ENCODE data around the gene LRRC71. TPM values are rescaled to one million over a fixed set of nuclear protein-coding genes. Genes with fewer than 3 reads are reported as not detected.
A peak's percentile ranks its signal among the peaks of the same experiment; 100 is the strongest.

The LRRC71 gene
- total RNA-seq, 1 donor from 2014 or later, result not detected

DNA sequence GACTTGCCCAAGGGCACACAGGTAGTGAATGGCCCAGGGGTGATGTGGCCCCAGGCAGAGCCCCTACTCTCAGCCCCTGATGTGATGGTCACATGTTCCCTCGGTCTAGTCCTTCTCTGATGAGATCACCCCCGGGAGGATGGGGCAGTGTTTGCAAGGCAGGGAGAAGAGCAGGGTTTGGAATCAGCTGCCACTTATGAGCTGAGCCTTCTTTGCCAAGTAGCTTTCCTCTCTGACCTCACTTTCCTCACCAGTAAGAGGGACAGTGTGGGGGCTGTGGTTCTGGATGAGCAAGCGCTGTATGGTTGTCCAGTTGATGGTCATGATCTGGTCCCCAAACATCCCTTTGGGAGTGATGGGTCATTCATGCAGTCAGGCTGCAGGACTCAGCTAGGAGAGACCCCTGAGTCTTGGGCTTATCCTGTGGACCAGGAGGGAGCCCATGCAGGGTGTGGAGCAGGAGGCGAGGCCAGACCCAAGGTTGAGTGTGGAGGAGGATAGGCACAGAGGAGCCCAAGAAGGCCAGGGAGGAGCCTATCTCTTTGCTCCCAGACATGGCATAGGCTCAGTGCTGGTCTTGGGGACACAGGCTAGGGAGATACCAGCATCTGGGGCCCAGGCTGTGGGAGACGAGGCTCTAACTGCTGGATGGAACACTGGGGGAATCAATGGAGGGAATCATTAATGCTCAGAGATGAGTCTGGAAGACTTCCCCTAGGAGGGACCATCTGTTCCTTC, 42.8 kb upstream of the LRRC71 start:
- Mint-ChIP-seq H3K27ac (no peak overlapping the region), H3K36me3 (no peaks in the 10 kb centered on the region), H3K4me1 (peaks cover 8% of the 10 kb centered on the region), H3K27me3 (ENCODE audit: insufficient read depth, low read depth) (peaks cover 26% of the 10 kb centered on the region), H3K9me3 (no peaks in the 10 kb centered on the region), H3K4me3 (peak overlapping the region; percentile 55)
- no peak overlapping the region for H3K9ac ChIP-seq
- H2AFZ ChIP-seq (replicated peaks), result no peak overlapping the region
- H3K79me2 ChIP-seq (ENCODE audit: low read depth), result no peaks in the 10 kb centered on the region
- peaks cover 46% of the 10 kb centered on the region for H3K27me3 ChIP-seq
- no peak for DNase-seq (ENCODE audit: low spot score)
- H3K9me3 ChIP-seq (ENCODE audit: low read depth), result no peaks in the 10 kb centered on the region
- H3K27ac ChIP-seq, result no peak overlapping the region
- H3K36me3 ChIP-seq, result no peaks in the 10 kb centered on the region
- TF ChIP-seq EZH2 (IDR thresholded peaks at IDR 0.05), result no peak
- no peak for TF ChIP-seq EZH2phosphoT487 (IDR thresholded peaks at IDR 0.05)
- TF ChIP-seq, protein P1, sequence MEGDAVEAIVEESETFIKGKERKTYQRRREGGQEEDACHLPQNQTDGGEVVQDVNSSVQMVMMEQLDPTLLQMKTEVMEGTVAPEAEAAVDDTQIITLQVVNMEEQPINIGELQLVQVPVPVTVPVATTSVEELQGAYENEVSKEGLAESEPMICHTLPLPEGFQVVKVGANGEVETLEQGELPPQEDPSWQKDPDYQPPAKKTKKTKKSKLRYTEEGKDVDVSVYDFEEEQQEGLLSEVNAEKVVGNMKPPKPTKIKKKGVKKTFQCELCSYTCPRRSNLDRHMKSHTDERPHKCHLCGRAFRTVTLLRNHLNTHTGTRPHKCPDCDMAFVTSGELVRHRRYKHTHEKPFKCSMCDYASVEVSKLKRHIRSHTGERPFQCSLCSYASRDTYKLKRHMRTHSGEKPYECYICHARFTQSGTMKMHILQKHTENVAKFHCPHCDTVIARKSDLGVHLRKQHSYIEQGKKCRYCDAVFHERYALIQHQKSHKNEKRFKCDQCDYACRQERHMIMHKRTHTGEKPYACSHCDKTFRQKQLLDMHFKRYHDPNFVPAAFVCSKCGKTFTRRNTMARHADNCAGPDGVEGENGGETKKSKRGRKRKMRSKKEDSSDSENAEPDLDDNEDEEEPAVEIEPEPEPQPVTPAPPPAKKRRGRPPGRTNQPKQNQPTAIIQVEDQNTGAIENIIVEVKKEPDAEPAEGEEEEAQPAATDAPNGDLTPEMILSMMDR (IDR thresholded peaks at IDR 0.05), result no peak
- no peaks in the 10 kb centered on the region for H4K20me1 ChIP-seq (ENCODE audit: low read depth)
- H3F3A ChIP-seq (ENCODE audit: low read depth), result no peaks in the 10 kb centered on the region
- no peak overlapping the region for H3K4me3 ChIP-seq
- no peak overlapping the region for H3K4me2 ChIP-seq
- peaks cover 4% of the 10 kb centered on the region for H3K4me1 ChIP-seq

DNA sequence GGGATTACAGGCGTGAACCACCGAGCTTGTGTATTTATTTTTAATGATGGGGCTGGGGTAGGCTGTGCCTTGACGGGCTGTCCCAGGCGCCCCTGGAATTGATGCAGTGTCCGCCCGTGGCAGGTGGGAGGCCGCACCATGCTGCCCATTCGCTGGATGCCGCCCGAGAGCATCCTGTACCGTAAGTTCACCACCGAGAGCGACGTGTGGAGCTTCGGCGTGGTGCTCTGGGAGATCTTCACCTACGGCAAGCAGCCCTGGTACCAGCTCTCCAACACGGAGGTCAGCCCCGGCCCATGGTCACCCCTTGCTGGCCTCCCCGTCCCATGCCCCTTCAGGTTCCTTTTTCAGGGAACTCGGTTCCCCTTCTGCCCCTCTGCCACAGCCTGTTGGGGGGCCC, 40.6 kb upstream of the LRRC71 start:
- no peak overlapping the region for H3K27ac Mint-ChIP-seq
- TF ChIP-seq EZH2phosphoT487 (IDR thresholded peaks at IDR 0.05) (no peak), EZH2 (IDR thresholded peaks at IDR 0.05) (no peak)
- TF ChIP-seq, protein P1 (IDR thresholded peaks at IDR 0.05), result no peak
- Histone ChIP-seq H3K4me3 (no peak overlapping the region), H3K9ac (no peak overlapping the region), H3K27me3 (peaks cover 46% of the 10 kb centered on the region), H3K27ac (no peak overlapping the region), H3K36me3 (no peaks in the 10 kb centered on the region), H3K9me3 (ENCODE audit: low read depth) (no peaks in the 10 kb centered on the region), H4K20me1 (ENCODE audit: low read depth) (no peaks in the 10 kb centered on the region), H3K4me1 (peaks cover 11% of the 10 kb centered on the region), H2AFZ (replicated peaks) (no peak overlapping the region), H3K4me2 (no peak overlapping the region), H3K79me2 (ENCODE audit: low read depth) (no peaks in the 10 kb centered on the region), H3F3A (ENCODE audit: low read depth) (no peaks in the 10 kb centered on the region)
- H3K4me3 Mint-ChIP-seq, result no peak overlapping the region
- no peaks in the 10 kb centered on the region for H3K9me3 Mint-ChIP-seq
- DNase-seq (ENCODE audit: low spot score), result no peak
- H3K36me3 Mint-ChIP-seq, result no peaks in the 10 kb centered on the region
- peaks cover 18% of the 10 kb centered on the region for H3K4me1 Mint-ChIP-seq
- H3K27me3 Mint-ChIP-seq (ENCODE audit: insufficient read depth, low read depth), result peaks cover 25% of the 10 kb centered on the region

DNA sequence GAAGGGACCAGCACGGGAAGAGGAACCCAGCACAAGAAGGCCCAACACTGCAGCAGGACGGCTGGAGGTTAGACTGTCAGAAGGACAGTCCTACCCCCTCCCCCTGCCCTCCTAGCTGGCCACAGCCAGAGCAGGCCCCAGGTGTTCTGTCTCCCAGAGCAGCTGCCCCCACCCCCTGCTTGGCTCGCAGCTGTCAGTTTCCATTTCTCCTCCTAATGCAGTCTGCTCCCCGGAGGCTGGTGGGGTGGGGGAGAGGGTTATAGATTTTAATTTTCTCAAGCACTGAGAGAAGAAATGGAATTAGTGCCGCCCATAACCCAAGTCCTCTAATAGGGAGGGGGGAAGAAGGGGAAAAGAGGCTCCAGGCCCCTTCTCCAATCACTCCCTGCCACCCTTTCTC, 40.0 kb upstream of the LRRC71 start:
- no peaks in the 10 kb centered on the region for H4K20me1 ChIP-seq (ENCODE audit: low read depth)
- peaks cover 14% of the 10 kb centered on the region for H3K4me1 ChIP-seq
- Mint-ChIP-seq H3K36me3 (no peaks in the 10 kb centered on the region), H3K27me3 (ENCODE audit: insufficient read depth, low read depth) (peaks cover 29% of the 10 kb centered on the region), H3K27ac (no peak overlapping the region), H3K4me3 (peak overlapping the region; percentile 35), H3K4me1 (peaks cover 22% of the 10 kb centered on the region), H3K9me3 (no peaks in the 10 kb centered on the region)
- peaks cover 46% of the 10 kb centered on the region for H3K27me3 ChIP-seq
- no peaks in the 10 kb centered on the region for H3K36me3 ChIP-seq
- H3K27ac ChIP-seq, result no peak overlapping the region
- TF ChIP-seq EZH2 (IDR thresholded peaks at IDR 0.05) (no peak), EZH2phosphoT487 (IDR thresholded peaks at IDR 0.05) (no peak)
- TF ChIP-seq, protein P1 (IDR thresholded peaks at IDR 0.05), result no peak
- H3K4me2 ChIP-seq, result no peak overlapping the region
- no peaks in the 10 kb centered on the region for H3K79me2 ChIP-seq (ENCODE audit: low read depth)
- H3K9me3 ChIP-seq (ENCODE audit: low read depth), result no peaks in the 10 kb centered on the region
- no peaks in the 10 kb centered on the region for H3F3A ChIP-seq (ENCODE audit: low read depth)
- no peak for DNase-seq (ENCODE audit: low spot score)
- H3K9ac ChIP-seq, result no peak overlapping the region
- H2AFZ ChIP-seq (replicated peaks), result no peak overlapping the region
- no peak overlapping the region for H3K4me3 ChIP-seq
